Astrocyte (in vitro differentiated cells and primary cell): ENCODE results near the gene UGT1A7. TPM values are rescaled to one million over a fixed set of nuclear protein-coding genes. Genes with fewer than 3 reads are reported as not detected.

Experiments used
- DNase-seq: peaks from one replicate; pipeline ENCODE4 v3.0.0-alpha.2; 2010; ENCODE audit warnings: low read depth
- FAIRE-seq: peaks from 2 replicates; lab custom pipeline; 2011; peaks lifted over from hg19 to GRCh38; lab: Jason Lieb, UNC
- H2AFZ ChIP-seq: 2 replicates; pipeline ENCODE4 v1.6.0; 2012; ENCODE audit warnings: low read depth, low read length, inconsistent platforms
- H3K27ac ChIP-seq: 2 replicates; pipeline ENCODE4 v1.5.1; 2011; ENCODE audit warnings: low read depth, low read length, inconsistent platforms
- H3K27me3 ChIP-seq: 2 replicates; pipeline ENCODE4 v1.6.0; 2011; ENCODE audit warnings: low read length, inconsistent platforms; ENCODE audit not compliant: insufficient read depth
- H3K36me3 ChIP-seq: 2 replicates; pipeline ENCODE4 v1.5.1; 2011; ENCODE audit warnings: low read length, inconsistent platforms; ENCODE audit not compliant: insufficient read depth
- H3K4me1 ChIP-seq: 2 replicates; pipeline ENCODE4 v1.5.1; 2011; ENCODE audit warnings: low read length, inconsistent platforms; ENCODE audit not compliant: insufficient read depth
- H3K4me2 ChIP-seq: 2 replicates; pipeline ENCODE4 v1.6.0; 2012; ENCODE audit warnings: low read length, inconsistent platforms
- H3K4me3 ChIP-seq: 2 replicates; pipeline ENCODE4 v1.5.1; 2011; ENCODE audit warnings: low read depth, mild to moderate bottlenecking, low read length, inconsistent platforms; ENCODE audit not compliant: insufficient read depth
- H3K79me2 ChIP-seq: 2 replicates; pipeline ENCODE4 v1.6.0; 2012; ENCODE audit warnings: mild to moderate bottlenecking, low read length, inconsistent platforms; ENCODE audit not compliant: insufficient read depth
- H3K9ac ChIP-seq: 2 replicates; pipeline ENCODE4 v1.6.0; 2012; ENCODE audit warnings: mild to moderate bottlenecking, low read length, inconsistent platforms
- H3K9me3 ChIP-seq: 2 replicates; pipeline ENCODE4 v1.5.1; 2012; ENCODE audit warnings: low read depth, mild to moderate bottlenecking, low read length, inconsistent platforms; ENCODE audit not compliant: insufficient read depth
- H4K20me1 ChIP-seq: 2 replicates; pipeline ENCODE4 v1.6.0; 2012; ENCODE audit warnings: low read length, inconsistent platforms; ENCODE audit not compliant: insufficient read depth
- H3K27ac Mint-ChIP-seq: one replicate; pipeline ENCODE4 v1.8.0; 2021; ENCODE audit warnings: mild to moderate bottlenecking, mixed read lengths; ENCODE audit not compliant: unreplicated experiment
- H3K27me3 Mint-ChIP-seq: one replicate; pipeline ENCODE4 v1.8.0; 2021; ENCODE audit warnings: low read depth, mixed read lengths; ENCODE audit not compliant: unreplicated experiment
- H3K36me3 Mint-ChIP-seq: one replicate; pipeline ENCODE4 v1.8.0; 2021; ENCODE audit warnings: low read depth, mixed read lengths; ENCODE audit not compliant: unreplicated experiment
- H3K4me1 Mint-ChIP-seq: one replicate; pipeline ENCODE4 v1.8.0; 2021; ENCODE audit warnings: low read depth, mixed read lengths; ENCODE audit not compliant: unreplicated experiment
- H3K4me3 Mint-ChIP-seq: one replicate; pipeline ENCODE4 v1.8.0; 2021; ENCODE audit warnings: mild to moderate bottlenecking, moderate library complexity, mixed read lengths; ENCODE audit not compliant: unreplicated experiment
- H3K9me3 Mint-ChIP-seq: one replicate; pipeline ENCODE4 v1.8.0; 2021; ENCODE audit warnings: mild to moderate bottlenecking, mixed read lengths; ENCODE audit not compliant: unreplicated experiment
- EZH2 ChIP-seq: IDR thresholded peaks from 2 replicates; pipeline ENCODE4 v1.6.1; 2012; ENCODE audit warnings: mild to moderate bottlenecking, low read length, inconsistent platforms; ENCODE audit not compliant: insufficient read depth
- total RNA-seq: library from RNA; stranded (reverse); gene quantifications from 2 replicates; pipeline ENCODE4 v1.2.1, GENCODE V29; 2021
- TF ChIP-seq, protein P1 (sequence below): IDR thresholded peaks from 2 replicates; pipeline ENCODE4 v1.5.1; 2011; ENCODE audit warnings: low read depth, mild to moderate bottlenecking, inconsistent platforms, low read length, moderate library complexity; ENCODE audit not compliant: insufficient read depth

UGT1A7 gene
- total RNA-seq, 1 donor from 2014 or later, result not detected

GRCh38 chr2:233656443-233656842 lies 25.3 kb upstream of the UGT1A7 start:
- no peak for FAIRE-seq
- Mint-ChIP-seq H3K27ac (no peak overlapping the region), H3K27me3 (peaks cover 11% of the 10 kb centered on the region)

DNA sequence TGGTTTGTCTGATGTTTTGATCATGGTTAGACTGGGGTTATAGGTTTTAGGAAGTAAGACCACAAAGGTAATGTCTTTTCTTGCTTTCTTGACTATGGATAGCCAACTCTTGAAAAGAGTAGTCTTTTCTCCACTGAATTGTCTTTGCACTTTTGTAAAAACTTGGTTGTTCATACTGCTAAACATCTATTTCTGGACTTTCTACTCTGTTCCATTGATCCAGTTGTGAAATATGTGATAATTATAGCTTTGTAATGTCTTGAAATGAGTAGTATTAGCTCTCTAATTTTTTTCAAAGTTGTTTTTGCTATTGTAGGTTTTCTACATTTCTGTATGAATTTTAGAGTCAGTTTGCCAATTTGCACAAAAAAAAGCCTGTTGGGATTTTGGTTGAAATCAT lies 23.1 kb upstream of the UGT1A7 start:
- Histone ChIP-seq H2AFZ (no peak overlapping the region), H3K79me2 (no peaks in the 10 kb centered on the region), H3K4me1 (no peaks in the 10 kb centered on the region), H3K4me2 (no peak overlapping the region), H3K9me3 (no peaks in the 10 kb centered on the region), H3K27ac (no peak overlapping the region), H3K36me3 (no peaks in the 10 kb centered on the region), H3K4me3 (no peak overlapping the region), H3K27me3 (peaks cover 2% of the 10 kb centered on the region), H4K20me1 (no peaks in the 10 kb centered on the region), H3K9ac (no peak overlapping the region)
- no peak overlapping the region for H3K27ac Mint-ChIP-seq
- H3K4me3 Mint-ChIP-seq, result no peak overlapping the region
- FAIRE-seq (no peak), DNase-seq (no peak)
- no peaks in the 10 kb centered on the region for H3K36me3 Mint-ChIP-seq
- no peak for TF ChIP-seq EZH2
- TF ChIP-seq, protein P1, sequence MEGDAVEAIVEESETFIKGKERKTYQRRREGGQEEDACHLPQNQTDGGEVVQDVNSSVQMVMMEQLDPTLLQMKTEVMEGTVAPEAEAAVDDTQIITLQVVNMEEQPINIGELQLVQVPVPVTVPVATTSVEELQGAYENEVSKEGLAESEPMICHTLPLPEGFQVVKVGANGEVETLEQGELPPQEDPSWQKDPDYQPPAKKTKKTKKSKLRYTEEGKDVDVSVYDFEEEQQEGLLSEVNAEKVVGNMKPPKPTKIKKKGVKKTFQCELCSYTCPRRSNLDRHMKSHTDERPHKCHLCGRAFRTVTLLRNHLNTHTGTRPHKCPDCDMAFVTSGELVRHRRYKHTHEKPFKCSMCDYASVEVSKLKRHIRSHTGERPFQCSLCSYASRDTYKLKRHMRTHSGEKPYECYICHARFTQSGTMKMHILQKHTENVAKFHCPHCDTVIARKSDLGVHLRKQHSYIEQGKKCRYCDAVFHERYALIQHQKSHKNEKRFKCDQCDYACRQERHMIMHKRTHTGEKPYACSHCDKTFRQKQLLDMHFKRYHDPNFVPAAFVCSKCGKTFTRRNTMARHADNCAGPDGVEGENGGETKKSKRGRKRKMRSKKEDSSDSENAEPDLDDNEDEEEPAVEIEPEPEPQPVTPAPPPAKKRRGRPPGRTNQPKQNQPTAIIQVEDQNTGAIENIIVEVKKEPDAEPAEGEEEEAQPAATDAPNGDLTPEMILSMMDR, result no peak
- no peaks in the 10 kb centered on the region for H3K4me1 Mint-ChIP-seq
- H3K9me3 Mint-ChIP-seq, result peaks cover 9% of the 10 kb centered on the region
- H3K27me3 Mint-ChIP-seq, result peaks cover 11% of the 10 kb centered on the region

More at GRCh38 chr2:233656443-233656842, 25.3 kb upstream of the UGT1A7 start:
- H3K36me3 Mint-ChIP-seq, result no peaks in the 10 kb centered on the region
- H3K4me3 ChIP-seq, result no peak overlapping the region
- H2AFZ ChIP-seq, result no peak overlapping the region
- no peak overlapping the region for H3K27ac ChIP-seq
- no peak overlapping the region for H3K4me3 Mint-ChIP-seq
- H3K9me3 ChIP-seq, result no peaks in the 10 kb centered on the region
- no peaks in the 10 kb centered on the region for H3K4me1 ChIP-seq
- peaks cover 3% of the 10 kb centered on the region for H3K9me3 Mint-ChIP-seq
- no peaks in the 10 kb centered on the region for H4K20me1 ChIP-seq
- H3K36me3 ChIP-seq, result no peaks in the 10 kb centered on the region
- no peak overlapping the region for H3K9ac ChIP-seq
- H3K4me2 ChIP-seq, result no peak overlapping the region
- H3K27me3 ChIP-seq, result no peaks in the 10 kb centered on the region
- no peak for TF ChIP-seq EZH2
- TF ChIP-seq, protein P1, result no peak
- no peaks in the 10 kb centered on the region for H3K4me1 Mint-ChIP-seq
- no peak for DNase-seq
- H3K79me2 ChIP-seq, result no peaks in the 10 kb centered on the region

DNA sequence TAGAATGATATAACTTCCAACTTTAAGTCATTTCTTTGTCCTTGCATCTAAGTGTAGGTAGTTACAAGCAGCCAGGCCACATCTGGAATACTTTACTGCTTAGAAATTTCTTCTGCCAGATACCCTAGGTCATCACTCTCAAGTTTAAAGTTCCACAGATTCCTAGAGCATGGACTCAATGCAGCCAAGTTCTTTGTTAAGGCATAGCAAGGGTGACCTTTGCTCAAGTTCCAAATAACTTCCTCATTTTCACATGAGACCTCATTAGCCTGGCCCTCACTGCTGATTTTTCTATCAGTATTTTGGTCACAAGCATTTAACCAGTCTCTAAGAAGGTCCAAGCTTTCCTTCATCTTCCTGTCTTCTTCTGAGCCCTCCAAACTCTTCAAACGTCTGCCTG lies 17.8 kb upstream of the UGT1A7 start:
- no peaks in the 10 kb centered on the region for H3K4me1 Mint-ChIP-seq
- no peaks in the 10 kb centered on the region for H3K9me3 ChIP-seq

More for the DNA sequence above, 17.8 kb upstream of the UGT1A7 start:
- H3K4me1 ChIP-seq, result no peaks in the 10 kb centered on the region
- Mint-ChIP-seq H3K36me3 (no peaks in the 10 kb centered on the region), H3K4me3 (no peak overlapping the region), H3K9me3 (peaks cover 9% of the 10 kb centered on the region), H3K27ac (no peak overlapping the region), H3K27me3 (peaks cover 6% of the 10 kb centered on the region)
- H3K79me2 ChIP-seq, result no peaks in the 10 kb centered on the region
- no peaks in the 10 kb centered on the region for H4K20me1 ChIP-seq
- peaks cover 2% of the 10 kb centered on the region for H3K27me3 ChIP-seq
- no peaks in the 10 kb centered on the region for H3K36me3 ChIP-seq
- H2AFZ ChIP-seq, result no peak overlapping the region
- H3K4me3 ChIP-seq, result no peak overlapping the region
- H3K4me2 ChIP-seq, result no peak overlapping the region
- DNase-seq, result no peak
- no peak for TF ChIP-seq EZH2
- TF ChIP-seq, protein P1, result no peak
- no peak for FAIRE-seq
- H3K9ac ChIP-seq, result no peak overlapping the region
- no peak overlapping the region for H3K27ac ChIP-seq
